ENCODE measurements around the gene CCDC181.

DNA sequence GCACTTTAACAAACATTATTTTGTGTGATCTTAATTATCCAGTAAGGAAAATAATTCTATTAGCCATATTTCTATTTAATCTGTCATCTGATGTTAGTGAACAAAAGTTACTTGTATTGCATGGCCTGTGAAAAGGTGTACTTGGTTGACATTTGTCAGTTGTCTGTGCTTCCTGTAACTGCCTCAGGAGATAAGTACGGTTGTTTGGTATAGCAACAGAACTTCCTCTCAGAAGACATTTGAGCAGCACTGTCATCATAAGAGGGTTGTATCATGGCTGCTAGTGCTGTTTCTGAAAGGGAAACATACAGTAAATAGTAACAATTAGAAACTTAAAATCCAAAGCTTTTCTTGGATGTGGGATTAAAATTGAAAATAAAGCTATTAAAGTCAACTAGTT lies 55.9 kb downstream of the CCDC181 start:
- TF ChIP-seq, protein P1, sequence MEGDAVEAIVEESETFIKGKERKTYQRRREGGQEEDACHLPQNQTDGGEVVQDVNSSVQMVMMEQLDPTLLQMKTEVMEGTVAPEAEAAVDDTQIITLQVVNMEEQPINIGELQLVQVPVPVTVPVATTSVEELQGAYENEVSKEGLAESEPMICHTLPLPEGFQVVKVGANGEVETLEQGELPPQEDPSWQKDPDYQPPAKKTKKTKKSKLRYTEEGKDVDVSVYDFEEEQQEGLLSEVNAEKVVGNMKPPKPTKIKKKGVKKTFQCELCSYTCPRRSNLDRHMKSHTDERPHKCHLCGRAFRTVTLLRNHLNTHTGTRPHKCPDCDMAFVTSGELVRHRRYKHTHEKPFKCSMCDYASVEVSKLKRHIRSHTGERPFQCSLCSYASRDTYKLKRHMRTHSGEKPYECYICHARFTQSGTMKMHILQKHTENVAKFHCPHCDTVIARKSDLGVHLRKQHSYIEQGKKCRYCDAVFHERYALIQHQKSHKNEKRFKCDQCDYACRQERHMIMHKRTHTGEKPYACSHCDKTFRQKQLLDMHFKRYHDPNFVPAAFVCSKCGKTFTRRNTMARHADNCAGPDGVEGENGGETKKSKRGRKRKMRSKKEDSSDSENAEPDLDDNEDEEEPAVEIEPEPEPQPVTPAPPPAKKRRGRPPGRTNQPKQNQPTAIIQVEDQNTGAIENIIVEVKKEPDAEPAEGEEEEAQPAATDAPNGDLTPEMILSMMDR (IDR thresholded peaks at IDR 0.05 in 4 of 5, conservative IDR thresholded peaks at IDR 0.05 in 1 of 5): no peak
- no peak for TF ChIP-seq POLR2A (IDR thresholded peaks at IDR 0.05)

Measured in gastrocnemius medialis (tissue), 4 donors.